Measurements from ENCODE around the gene ABCB8. TPM values are rescaled to one million over a fixed set of nuclear protein-coding genes. Genes with fewer than 3 reads are reported as not detected.
"Not testable (repeated sequence)": the region's sequence is repeated elsewhere in the genome, so short reads cannot be mapped to it uniquely, and the experiment has no call there.

Gene ABCB8
- total and polyA plus RNA-seq, 5 donors from 2014 or later: 16.9 to 61.4 (median 19.5) TPM

GRCh38 chr7:151039850-151040548 lies 11.7 kb downstream of the ABCB8 start:
- DNase-seq (no peak), ATAC-seq (ENCODE audit: low read depth in 2 of 2) (no peak)
- Histone ChIP-seq H3K27me3 (ENCODE audit: control insufficient read depth, insufficient read depth, low read length) (no peaks in the 10 kb centered on the region), H3K4me1 (ENCODE audit: control insufficient read depth, insufficient read depth, low read length, poor library complexity, severe bottlenecking) (no peaks in the 10 kb centered on the region), H3K36me3 (ENCODE audit: control insufficient read depth, insufficient read depth, low read length) (peaks cover 22% of the 10 kb centered on the region), H3K4me3 (ENCODE audit: low read depth, low read length) (no peak overlapping the region), H3K27ac (ENCODE audit: insufficient read depth, low read length, poor library complexity, severe bottlenecking) (no peak overlapping the region), H3K9me3 (ENCODE audit: control insufficient read depth in 2 of 2, low read length in 2 of 2) (no peaks in the 10 kb centered on the region)
- Mint-ChIP-seq H3K4me3 (no peak overlapping the region), H3K9me3 (no peaks in the 10 kb centered on the region), H3K27me3 (no peaks in the 10 kb centered on the region), H3K36me3 (peaks cover 4% of the 10 kb centered on the region), H3K27ac (peak overlapping the region in 1 of 3 donors; percentile 15), H3K4me1 (peaks cover 0 to 8% (median 0%) of the 10 kb centered on the region in 4 donors)

DNA sequence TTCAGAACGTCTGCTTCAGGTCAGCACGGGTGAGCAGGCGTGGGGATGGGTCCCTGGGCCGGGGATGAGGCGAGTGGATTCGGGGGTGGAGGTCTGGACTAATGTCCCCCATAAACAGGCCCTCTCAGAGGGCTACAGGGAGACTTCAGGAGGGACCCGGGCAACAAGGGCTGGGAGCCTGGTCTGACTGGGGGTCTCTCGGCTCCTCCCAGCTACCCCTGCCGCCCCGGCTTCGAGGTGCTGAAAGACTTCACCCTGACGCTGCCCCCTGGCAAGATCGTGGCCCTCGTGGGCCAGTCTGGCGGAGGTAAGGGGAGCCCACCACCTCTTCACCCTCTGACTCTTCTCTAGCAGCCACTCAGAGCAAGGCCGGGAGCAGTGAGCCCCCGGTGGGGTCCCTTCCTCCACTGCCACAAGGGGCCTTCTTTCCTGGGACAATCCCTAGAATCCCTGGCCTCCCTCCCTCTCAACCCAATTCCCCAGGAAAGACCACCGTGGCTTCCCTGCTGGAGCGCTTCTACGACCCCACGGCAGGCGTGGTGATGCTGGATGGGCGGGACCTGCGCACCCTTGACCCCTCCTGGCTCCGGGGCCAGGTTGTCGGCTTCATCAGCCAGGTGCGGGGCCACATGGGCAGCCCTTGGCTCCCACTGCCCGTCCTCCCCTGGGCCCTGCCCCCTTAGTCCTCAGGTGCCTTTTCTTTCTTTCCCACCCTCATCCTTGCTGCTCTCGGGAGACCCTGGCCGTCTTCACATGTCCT lies 12.5 kb downstream of the ABCB8 start:
- Mint-ChIP-seq H3K4me1 (peaks cover 0 to 8% (median 0%) of the 10 kb centered on the region in 4 donors), H3K9me3 (no peaks in the 10 kb centered on the region), H3K27ac (no peak overlapping the region), H3K27me3 (no peaks in the 10 kb centered on the region), H3K36me3 (peaks cover 2% of the 10 kb centered on the region), H3K4me3 (no peak overlapping the region)
- ATAC-seq (ENCODE audit: low read depth in 2 of 2) (no peak), DNase-seq (no peak)
- peaks cover 16% of the 10 kb centered on the region for H3K36me3 ChIP-seq (ENCODE audit: control insufficient read depth, insufficient read depth, low read length)
- H3K9me3 ChIP-seq (ENCODE audit: control insufficient read depth in 2 of 2, low read length in 2 of 2): no peaks in the 10 kb centered on the region
- no peaks in the 10 kb centered on the region for H3K4me1 ChIP-seq (ENCODE audit: control insufficient read depth, insufficient read depth, low read length, poor library complexity, severe bottlenecking)
- H3K27me3 ChIP-seq (ENCODE audit: control insufficient read depth, insufficient read depth, low read length): no peaks in the 10 kb centered on the region
- no peak overlapping the region for H3K27ac ChIP-seq (ENCODE audit: insufficient read depth, low read length, poor library complexity, severe bottlenecking)
- no peak overlapping the region for H3K4me3 ChIP-seq (ENCODE audit: low read depth, low read length)

DNA sequence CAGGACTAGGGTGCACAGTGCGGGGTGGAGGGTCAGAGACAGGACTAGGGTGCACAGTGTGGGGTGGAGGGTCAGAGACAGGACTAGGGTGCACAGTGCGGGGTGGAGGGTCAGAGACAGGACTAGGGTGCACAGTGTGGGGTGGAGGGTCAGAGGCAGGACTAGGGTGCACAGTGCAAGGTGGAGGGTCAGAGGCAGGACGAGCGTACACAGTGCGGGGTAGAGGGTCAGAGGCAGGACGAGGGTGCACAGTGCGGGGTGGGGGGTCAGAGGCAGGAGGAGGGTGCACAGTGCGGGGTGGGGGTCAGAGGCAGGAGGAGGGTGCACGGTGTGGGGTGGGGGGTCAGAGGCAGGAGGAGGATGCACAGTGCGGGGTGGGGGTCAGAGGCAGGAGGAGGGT lies 15.2 kb downstream of the ABCB8 start:
- not testable (repeated sequence) for DNase-seq; ATAC-seq (ENCODE audit: low read depth in 2 of 2); H3K36me3 Mint-ChIP-seq; H3K27me3 ChIP-seq (ENCODE audit: control insufficient read depth, insufficient read depth, low read length); H3K4me1 Mint-ChIP-seq; H3K9me3 Mint-ChIP-seq; H3K27me3 Mint-ChIP-seq; H3K9me3 ChIP-seq (ENCODE audit: control insufficient read depth in 2 of 2, low read length in 2 of 2); H3K4me3 ChIP-seq (ENCODE audit: low read depth, low read length); H3K4me1 ChIP-seq (ENCODE audit: control insufficient read depth, insufficient read depth, low read length, poor library complexity, severe bottlenecking); H3K27ac ChIP-seq (ENCODE audit: insufficient read depth, low read length, poor library complexity, severe bottlenecking); H3K4me3 Mint-ChIP-seq; H3K27ac Mint-ChIP-seq; H3K36me3 ChIP-seq (ENCODE audit: control insufficient read depth, insufficient read depth, low read length)

DNA sequence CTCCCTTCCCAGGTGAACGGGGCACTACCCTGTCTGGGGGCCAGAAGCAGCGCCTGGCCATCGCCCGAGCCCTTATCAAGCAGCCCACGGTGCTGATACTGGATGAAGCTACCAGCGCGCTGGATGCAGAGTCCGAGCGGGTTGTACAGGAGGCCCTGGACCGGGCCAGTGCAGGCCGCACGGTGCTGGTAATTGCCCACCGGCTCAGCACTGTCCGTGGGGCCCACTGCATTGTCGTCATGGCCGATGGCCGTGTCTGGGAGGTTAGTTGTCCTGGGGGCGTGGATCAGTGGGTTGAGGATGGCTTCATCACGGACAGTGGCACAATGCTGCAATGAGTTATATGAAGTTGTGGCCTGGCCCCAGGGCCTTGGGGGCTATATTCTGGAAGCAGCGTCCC lies 15.7 kb downstream of the ABCB8 start:
- Histone ChIP-seq H3K4me1 (ENCODE audit: control insufficient read depth, insufficient read depth, low read length, poor library complexity, severe bottlenecking) (no peaks in the 10 kb centered on the region), H3K4me3 (ENCODE audit: low read depth, low read length) (no peak overlapping the region), H3K27me3 (ENCODE audit: control insufficient read depth, insufficient read depth, low read length) (no peaks in the 10 kb centered on the region), H3K27ac (ENCODE audit: insufficient read depth, low read length, poor library complexity, severe bottlenecking) (no peak overlapping the region), H3K9me3 (ENCODE audit: control insufficient read depth in 2 of 2, low read length in 2 of 2) (no peaks in the 10 kb centered on the region), H3K36me3 (ENCODE audit: control insufficient read depth, insufficient read depth, low read length) (peaks cover 7% of the 10 kb centered on the region)
- Mint-ChIP-seq H3K36me3 (peaks cover 4% of the 10 kb centered on the region), H3K4me1 (peaks cover 0 to 8% (median 3%) of the 10 kb centered on the region in 4 donors), H3K4me3 (no peak overlapping the region), H3K27me3 (no peaks in the 10 kb centered on the region), H3K27ac (no peak overlapping the region), H3K9me3 (no peaks in the 10 kb centered on the region)
- DNase-seq (no peak), ATAC-seq (ENCODE audit: low read depth in 2 of 2) (no peak)

GRCh38 chr7:151045262-151045661 lies 17.0 kb downstream of the ABCB8 start:
- H3K4me3 ChIP-seq (ENCODE audit: low read depth, low read length): no peak overlapping the region
- H3K27ac ChIP-seq (ENCODE audit: insufficient read depth, low read length, poor library complexity, severe bottlenecking): no peak overlapping the region
- H3K9me3 ChIP-seq (ENCODE audit: control insufficient read depth in 2 of 2, low read length in 2 of 2): no peaks in the 10 kb centered on the region
- no peak for DNase-seq
- peaks cover 0 to 5% (median 0%) of the 10 kb centered on the region in 4 donors for H3K4me1 Mint-ChIP-seq
- H3K36me3 ChIP-seq (ENCODE audit: control insufficient read depth, insufficient read depth, low read length): peaks cover 7% of the 10 kb centered on the region
- no peaks in the 10 kb centered on the region for H3K9me3 Mint-ChIP-seq
- no peaks in the 10 kb centered on the region for H3K4me1 ChIP-seq (ENCODE audit: control insufficient read depth, insufficient read depth, low read length, poor library complexity, severe bottlenecking)
- no peaks in the 10 kb centered on the region for H3K27me3 Mint-ChIP-seq
- H3K27me3 ChIP-seq (ENCODE audit: control insufficient read depth, insufficient read depth, low read length): no peaks in the 10 kb centered on the region
- H3K4me3 Mint-ChIP-seq: no peak overlapping the region
- H3K27ac Mint-ChIP-seq: no peak overlapping the region
- ATAC-seq (ENCODE audit: low read depth in 2 of 2): no peak
- peaks cover 4% of the 10 kb centered on the region for H3K36me3 Mint-ChIP-seq

DNA sequence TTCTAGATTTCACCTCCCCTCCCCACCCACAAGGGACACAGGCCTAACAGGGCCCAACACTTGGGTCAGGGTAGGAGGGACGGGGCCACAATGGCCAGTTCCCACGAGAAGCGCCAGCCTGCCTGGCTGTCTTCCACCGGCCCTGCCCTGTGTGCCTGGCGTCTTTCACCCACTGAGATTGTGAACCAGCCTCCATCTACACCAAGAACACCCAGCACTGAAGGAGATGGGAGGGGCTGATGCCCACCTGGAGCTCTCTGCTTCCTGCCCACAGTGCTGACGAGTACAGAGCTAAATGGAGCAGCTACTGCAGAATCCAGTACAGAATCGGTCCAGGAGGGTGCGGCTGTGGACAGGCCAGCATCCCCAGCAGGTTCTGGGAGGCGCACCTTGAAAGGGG lies 17.7 kb downstream of the ABCB8 start:
- Mint-ChIP-seq H3K27ac (peak overlapping the region in 1 of 3 donors; percentile 62), H3K27me3 (no peaks in the 10 kb centered on the region), H3K4me3 (no peak overlapping the region), H3K4me1 (peaks cover 0 to 5% (median 0%) of the 10 kb centered on the region in 4 donors), H3K9me3 (no peaks in the 10 kb centered on the region), H3K36me3 (peaks cover 4% of the 10 kb centered on the region)
- Histone ChIP-seq H3K4me3 (ENCODE audit: low read depth, low read length) (no peak overlapping the region), H3K9me3 (ENCODE audit: control insufficient read depth in 2 of 2, low read length in 2 of 2) (no peaks in the 10 kb centered on the region), H3K27ac (ENCODE audit: insufficient read depth, low read length, poor library complexity, severe bottlenecking) (no peak overlapping the region), H3K27me3 (ENCODE audit: control insufficient read depth, insufficient read depth, low read length) (no peaks in the 10 kb centered on the region), H3K36me3 (ENCODE audit: control insufficient read depth, insufficient read depth, low read length) (peaks cover 7% of the 10 kb centered on the region), H3K4me1 (ENCODE audit: control insufficient read depth, insufficient read depth, low read length, poor library complexity, severe bottlenecking) (peaks cover 2% of the 10 kb centered on the region)
- DNase-seq (no peak), ATAC-seq (ENCODE audit: low read depth in 2 of 2) (no peak)

DNA sequence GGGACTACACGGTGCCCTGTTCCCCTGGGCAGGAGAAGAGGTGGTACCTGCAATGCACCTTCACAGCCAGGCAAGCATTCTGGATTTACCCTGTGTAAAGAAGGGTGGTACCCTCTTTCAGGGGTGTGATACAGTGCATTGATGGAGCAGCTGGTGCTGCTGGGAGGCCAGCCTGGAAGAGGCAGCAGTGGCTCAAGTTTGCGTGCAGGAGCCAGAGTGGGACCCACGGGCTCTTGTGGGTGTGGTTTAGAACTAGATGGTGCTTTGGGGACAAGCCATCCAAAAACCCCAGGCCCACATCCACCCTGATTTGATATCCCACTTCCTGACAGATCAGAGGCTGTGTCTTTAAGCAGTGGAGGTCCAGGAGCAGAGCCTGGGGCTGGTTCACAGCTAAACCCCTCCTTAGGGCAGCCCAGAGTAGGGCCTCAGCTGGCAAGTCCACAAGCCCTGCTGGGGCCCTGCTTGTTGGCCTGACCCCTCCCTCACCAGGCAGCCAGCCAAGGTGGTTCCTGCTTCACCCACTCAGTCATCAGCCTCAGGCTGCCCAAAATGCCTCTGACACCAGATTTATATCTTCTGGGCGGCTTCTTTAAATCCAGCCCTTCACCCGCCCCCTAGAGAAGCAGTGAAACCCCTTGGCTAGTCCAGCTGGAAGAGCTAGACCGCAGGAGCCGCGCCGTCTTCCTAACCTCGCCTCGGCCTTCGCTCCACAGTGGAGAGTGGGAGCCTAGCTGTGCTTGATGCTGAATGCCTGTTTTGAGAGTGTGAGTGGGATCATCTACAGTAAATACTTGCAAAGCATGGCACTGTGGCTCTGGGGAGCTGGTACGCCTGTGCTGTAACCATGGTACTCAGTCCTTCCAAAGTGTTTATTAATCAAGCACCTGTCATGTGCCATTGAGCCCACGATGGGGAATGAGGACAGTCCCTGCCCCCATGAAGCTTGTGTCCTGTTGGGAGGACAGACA lies 18.6 kb downstream of the ABCB8 start:
- no peak overlapping the region for H3K27ac ChIP-seq (ENCODE audit: insufficient read depth, low read length, poor library complexity, severe bottlenecking)
- H3K27me3 Mint-ChIP-seq: no peaks in the 10 kb centered on the region
- H3K4me1 ChIP-seq (ENCODE audit: control insufficient read depth, insufficient read depth, low read length, poor library complexity, severe bottlenecking): peaks cover 6% of the 10 kb centered on the region
- peaks cover 7% of the 10 kb centered on the region for H3K36me3 ChIP-seq (ENCODE audit: control insufficient read depth, insufficient read depth, low read length)
- peaks cover 0 to 5% (median 0%) of the 10 kb centered on the region in 4 donors for H3K4me1 Mint-ChIP-seq
- H3K4me3 ChIP-seq (ENCODE audit: low read depth, low read length): no peak overlapping the region
- H3K9me3 Mint-ChIP-seq: no peaks in the 10 kb centered on the region
- H3K36me3 Mint-ChIP-seq: peaks cover 4% of the 10 kb centered on the region
- peak overlapping the region in 1 of 4 donors; percentile 52 for H3K4me3 Mint-ChIP-seq
- DNase-seq (no peak), ATAC-seq (ENCODE audit: low read depth in 2 of 2) (no peak)
- no peaks in the 10 kb centered on the region for H3K27me3 ChIP-seq (ENCODE audit: control insufficient read depth, insufficient read depth, low read length)
- H3K27ac Mint-ChIP-seq: no peak overlapping the region
- no peaks in the 10 kb centered on the region for H3K9me3 ChIP-seq (ENCODE audit: control insufficient read depth in 2 of 2, low read length in 2 of 2)

All from CD4-positive, CD25-positive, alpha-beta regulatory T cell (primary cell).